ENCODE results near the gene TFAP2A. TPM values are rescaled to one million over a fixed set of nuclear protein-coding genes. Genes with fewer than 3 reads are reported as not detected.

The TFAP2A gene
- total RNA-seq, 1 experiment from 2014 or later = 24.3 TPM

GRCh38 chr6:10397756-10398445 lies 17.0 kb downstream of the TFAP2A start:
- Histone ChIP-seq H3K9ac (ENCODE audit: low read length) (no peak overlapping the region), H3K27me3 (ENCODE audit: insufficient read depth, low read length) (no peaks in the 10 kb centered on the region), H3K4me2 (ENCODE audit: low read length) (no peak overlapping the region), H3K27ac (ENCODE audit: low read depth, low read length) (no peak overlapping the region), H3K9me3 (ENCODE audit: control insufficient read depth in 1 of 2, insufficient read depth in 1 of 2, low read depth in 1 of 2, low read length in 2 of 2) (no peaks in the 10 kb centered on the region), H3K79me2 (ENCODE audit: insufficient read depth, low read length) (0 out of 2 replicates have a peak, but pooled peaks cover 4% of the 10 kb centered on the region), H3K4me1 (ENCODE audit: control insufficient read depth in 1 of 2, insufficient read depth in 2 of 2, low read length in 2 of 2) (peaks cover 3 to 12% of the 10 kb centered on the region in 2 experiments; a peak in 2 of 4 replicates), H3K36me3 (ENCODE audit: control insufficient read depth in 1 of 2, insufficient read depth in 2 of 2, low read length in 2 of 2) (peaks cover 7 to 11% of the 10 kb centered on the region in 2 experiments; a peak in 3 of 4 replicates), H3K4me3 (replicated peaks in 1 of 2; ENCODE audit: low read depth in 1 of 2, low read length in 2 of 2) (no peak overlapping the region), H3K9me2 (ENCODE audit: insufficient read depth) (no peaks in the 10 kb centered on the region), H4K20me1 (ENCODE audit: insufficient read depth) (no peaks in the 10 kb centered on the region), H2AFZ (ENCODE audit: low read depth, low read length, poor library complexity, severe bottlenecking) (no peak overlapping the region)
- DNase-seq (ENCODE audit: low read depth, low spot score) (no peak), ATAC-seq (no peak)
- ChIA-PET CTCF (no interaction called here), RAD21 (ENCODE audit: low non-redundant PET in 1 of 2, low total read pairs in 2 of 2, uncharacterized antibody in 2 of 2, unreplicated experiment in 2 of 2) (no interaction called here), POLR2A (no interaction called here)
- TF ChIP-seq SP1 (IDR thresholded peaks at IDR 0.05; ENCODE audit: low read depth) = no peak
- no peak for TF ChIP-seq POLR2A (IDR thresholded peaks at IDR 0.05; ENCODE audit: borderline replicate concordance, extremely low read depth, insufficient read depth, insufficient read length)
- TF ChIP-seq CEBPB (IDR thresholded peaks at IDR 0.05; ENCODE audit: low read depth) = no peak
- TF ChIP-seq REST (IDR thresholded peaks at IDR 0.05; ENCODE audit: low read depth) = no peak
- TF ChIP-seq CBX3 (IDR thresholded peaks at IDR 0.05; ENCODE audit: low read depth) = no peak
- TF ChIP-seq EZH2 (IDR thresholded peaks at IDR 0.05) = no peak
- no peak for TF ChIP-seq FOSL1 (IDR thresholded peaks at IDR 0.05; ENCODE audit: low read depth)
- TF ChIP-seq POLR2AphosphoS5 (IDR thresholded peaks at IDR 0.05; ENCODE audit: low read depth, low read length) = no peak
- no peak for TF ChIP-seq ATF3 (IDR thresholded peaks at IDR 0.05)
- no TSS peak for BruUV-seq (replicated peaks)
- intact Hi-C loops (cut with micrococcal nuclease) = no loop called here
